ENCODE data around the gene NELFE.
A peak's percentile ranks its signal among the peaks of the same experiment; 100 is the strongest.

The NELFE gene

DNA sequence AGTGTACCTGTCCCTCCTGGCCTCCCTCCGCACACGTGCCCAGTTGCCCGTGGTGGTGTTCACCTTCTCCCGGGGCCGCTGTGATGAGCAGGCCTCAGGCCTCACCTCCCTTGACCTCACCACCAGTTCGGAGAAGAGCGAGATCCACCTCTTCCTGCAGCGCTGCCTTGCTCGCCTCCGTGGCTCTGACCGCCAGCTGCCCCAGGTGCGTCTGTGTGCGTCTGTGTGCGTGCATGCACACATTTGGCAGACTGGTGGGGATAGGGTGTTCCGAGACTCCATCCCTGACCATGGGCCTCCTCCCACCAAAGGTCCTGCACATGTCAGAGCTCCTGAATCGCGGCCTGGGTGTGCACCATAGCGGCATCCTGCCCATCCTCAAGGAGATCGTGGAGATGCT lies 5.2 kb upstream of the NELFE start:
- Histone ChIP-seq H3K4me1 (ENCODE audit: control extremely low read depth in 1 of 4, control insufficient read depth in 4 of 4, insufficient read depth in 4 of 4, low read length in 3 of 4) (peaks cover 4 to 9% (median 9%) of the 10 kb centered on the region in 4 experiments), H3K36me3 (ENCODE audit: control insufficient read depth in 4 of 4, insufficient read depth in 4 of 4, low read length in 3 of 4) (peaks cover 19 to 83% (median 73%) of the 10 kb centered on the region in 4 experiments), H3K4me3 (ENCODE audit: control insufficient read depth in 1 of 7, extremely low read depth in 1 of 7, insufficient read depth in 4 of 7, low read depth in 2 of 7, low read length in 6 of 7) (no peak overlapping the region), H3K27ac (ENCODE audit: insufficient read depth in 1 of 2, low read depth in 1 of 2, low read length in 2 of 2, poor library complexity in 1 of 2, severe bottlenecking in 2 of 2) (no peak overlapping the region), H3K9me3 (ENCODE audit: control extremely low read depth in 1 of 5, control insufficient read depth in 4 of 5, insufficient read depth in 2 of 5, low read depth in 1 of 5, low read length in 4 of 5) (no peaks in the 10 kb centered on the region), H3K27me3 (replicated peaks in 2 of 5; ENCODE audit: control insufficient read depth in 4 of 5, insufficient read depth in 5 of 5, low read length in 4 of 5) (no peaks in the 10 kb centered on the region)
- POLR2A ChIA-PET = no interaction called here
- no peak for DNase-seq
- WGBS (ENCODE audit: insufficient coverage) = 95% methylated on average over 18 of the region's 19 CpGs
- CTCF ChIA-PET = interaction anchor here (2.4 kb wide), 1 partner anchor 12 kb away, joined by 7 read pairs; no protein-coding TSS in a partner anchor

GRCh38 chr6:31961616-31962015 lies 2.8 kb upstream of the NELFE start:
- WGBS (ENCODE audit: insufficient coverage) = 100% methylated on average over 12 of the region's 12 CpGs
- ChIA-PET POLR2A (no interaction called here), CTCF (interaction anchor here (0.6 to 6.2 kb wide), 4 partner anchors 10 to 91 kb away, joined by 3 to 37 read pairs (median 4); partner anchors contain the start of gene DXO)
- no peaks in the 10 kb centered on the region for H3K9me3 ChIP-seq (ENCODE audit: control extremely low read depth in 1 of 5, control insufficient read depth in 4 of 5, insufficient read depth in 2 of 5, low read depth in 1 of 5, low read length in 4 of 5)
- peaks cover 17 to 66% (median 57%) of the 10 kb centered on the region in 4 experiments for H3K36me3 ChIP-seq (ENCODE audit: control insufficient read depth in 4 of 4, insufficient read depth in 4 of 4, low read length in 3 of 4)
- no peak overlapping the region for H3K27ac ChIP-seq (ENCODE audit: insufficient read depth in 1 of 2, low read depth in 1 of 2, low read length in 2 of 2, poor library complexity in 1 of 2, severe bottlenecking in 2 of 2)
- no peak for DNase-seq
- H3K4me1 ChIP-seq (ENCODE audit: control extremely low read depth in 1 of 4, control insufficient read depth in 4 of 4, insufficient read depth in 4 of 4, low read length in 3 of 4) = peaks cover 13 to 20% (median 18%) of the 10 kb centered on the region in 4 experiments
- no peaks in the 10 kb centered on the region for H3K27me3 ChIP-seq (replicated peaks in 2 of 5; ENCODE audit: control insufficient read depth in 4 of 5, insufficient read depth in 5 of 5, low read length in 4 of 5)
- H3K4me3 ChIP-seq (ENCODE audit: control insufficient read depth in 1 of 7, extremely low read depth in 1 of 7, insufficient read depth in 4 of 7, low read depth in 2 of 7, low read length in 6 of 7) = no peak overlapping the region

GRCh38 chr6:31958412-31958740 lies 395 bp downstream of the NELFE start:
- POLR2A ChIA-PET = interaction anchor here (0.9 to 1.8 kb wide), 3 partner anchors 12 to 220 kb away, joined by 3 to 12 read pairs (median 6); partner anchors contain the start of genes DXO and RNF5

DNA sequence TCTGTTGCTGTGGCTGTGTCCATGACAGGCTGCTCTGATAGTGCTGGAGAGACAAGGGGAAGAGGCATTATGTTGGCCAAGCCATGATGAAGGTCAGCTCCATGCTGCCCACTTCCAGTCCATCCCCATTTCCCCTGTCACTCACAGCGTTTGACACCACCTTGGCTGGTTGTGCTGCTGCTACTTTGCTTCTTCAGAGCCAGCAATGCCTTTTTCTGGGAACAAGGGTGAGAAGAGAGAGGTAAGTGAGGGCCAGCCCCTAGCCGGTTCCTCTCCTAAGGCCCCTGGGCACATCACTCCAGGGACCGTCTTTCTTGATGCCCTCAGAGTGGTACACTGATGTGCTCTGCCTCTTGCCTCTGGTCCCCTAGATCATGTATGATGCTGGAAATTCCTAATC lies 2.0 kb downstream of the NELFE start:
- POLR2A ChIA-PET = no interaction called here

More at GRCh38 chr6:31958412-31958740, 395 bp downstream of the NELFE start:
- Histone ChIP-seq H3K27ac (ENCODE audit: insufficient read depth in 1 of 2, low read depth in 1 of 2, low read length in 2 of 2, poor library complexity in 1 of 2, severe bottlenecking in 2 of 2) (peak overlapping the region; percentile 89 to 98), H3K4me1 (ENCODE audit: control extremely low read depth in 1 of 4, control insufficient read depth in 4 of 4, insufficient read depth in 4 of 4, low read length in 3 of 4) (peaks cover 13 to 20% (median 18%) of the 10 kb centered on the region in 4 experiments), H3K9me3 (ENCODE audit: control extremely low read depth in 1 of 5, control insufficient read depth in 4 of 5, insufficient read depth in 2 of 5, low read depth in 1 of 5, low read length in 4 of 5) (no peaks in the 10 kb centered on the region), H3K4me3 (ENCODE audit: control insufficient read depth in 1 of 7, extremely low read depth in 1 of 7, insufficient read depth in 4 of 7, low read depth in 2 of 7, low read length in 6 of 7) (peak overlapping the region; percentile 88 to 97 (median 96)), H3K36me3 (ENCODE audit: control insufficient read depth in 4 of 4, insufficient read depth in 4 of 4, low read length in 3 of 4) (peaks cover 22 to 67% (median 55%) of the 10 kb centered on the region in 4 experiments), H3K27me3 (replicated peaks in 2 of 5; ENCODE audit: control insufficient read depth in 4 of 5, insufficient read depth in 5 of 5, low read length in 4 of 5) (no peaks in the 10 kb centered on the region)
- CTCF ChIA-PET = interaction anchor here (1.3 to 6.2 kb wide), 3 partner anchors 8 to 221 kb away, joined by 3 to 37 read pairs (median 4); partner anchors contain the start of gene DXO
- 3% methylated on average over 8 of the region's 11 CpGs for WGBS (ENCODE audit: insufficient coverage)
- no peak for DNase-seq

DNA sequence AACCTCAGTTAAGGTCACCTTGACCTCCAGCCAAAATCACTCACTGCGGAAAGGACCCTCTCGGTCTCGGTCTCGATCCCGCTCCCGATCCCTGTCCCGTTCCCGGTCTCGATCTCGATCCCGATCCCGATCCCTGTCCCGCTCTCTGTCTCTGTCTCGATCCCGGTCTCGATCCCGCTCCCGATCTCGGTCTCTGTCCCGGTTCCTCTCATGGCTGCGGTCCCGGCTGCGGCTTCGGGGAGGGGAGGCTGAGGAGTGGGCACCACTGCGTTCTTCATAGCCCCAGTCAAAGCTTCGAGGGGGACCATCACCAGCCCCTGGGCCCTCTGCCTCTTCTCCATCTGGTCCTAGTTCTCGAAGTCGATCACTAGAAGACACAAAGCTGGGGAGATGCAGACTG lies 4.3 kb downstream of the NELFE start:
- ChIA-PET CTCF (no interaction called here), POLR2A (no interaction called here)
- DNase-seq = no peak
- peaks cover 11 to 15% (median 14%) of the 10 kb centered on the region in 4 experiments for H3K4me1 ChIP-seq (ENCODE audit: control extremely low read depth in 1 of 4, control insufficient read depth in 4 of 4, insufficient read depth in 4 of 4, low read length in 3 of 4)
- H3K27me3 ChIP-seq (replicated peaks in 2 of 5; ENCODE audit: control insufficient read depth in 4 of 5, insufficient read depth in 5 of 5, low read length in 4 of 5) = no peaks in the 10 kb centered on the region
- no peak overlapping the region for H3K27ac ChIP-seq (ENCODE audit: insufficient read depth in 1 of 2, low read depth in 1 of 2, low read length in 2 of 2, poor library complexity in 1 of 2, severe bottlenecking in 2 of 2)
- H3K4me3 ChIP-seq (ENCODE audit: control insufficient read depth in 1 of 7, extremely low read depth in 1 of 7, insufficient read depth in 4 of 7, low read depth in 2 of 7, low read length in 6 of 7) = no peak overlapping the region
- peaks cover 20 to 63% (median 44%) of the 10 kb centered on the region in 4 experiments for H3K36me3 ChIP-seq (ENCODE audit: control insufficient read depth in 4 of 4, insufficient read depth in 4 of 4, low read length in 3 of 4)
- WGBS (ENCODE audit: insufficient coverage) = over 99% methylated on average over 28 of the region's 28 CpGs
- no peaks in the 10 kb centered on the region for H3K9me3 ChIP-seq (ENCODE audit: control extremely low read depth in 1 of 5, control insufficient read depth in 4 of 5, insufficient read depth in 2 of 5, low read depth in 1 of 5, low read length in 4 of 5)

More for the DNA sequence above, 2.0 kb downstream of the NELFE start:
- H3K27me3 ChIP-seq (replicated peaks in 2 of 5; ENCODE audit: control insufficient read depth in 4 of 5, insufficient read depth in 5 of 5, low read length in 4 of 5) = no peaks in the 10 kb centered on the region
- H3K9me3 ChIP-seq (ENCODE audit: control extremely low read depth in 1 of 5, control insufficient read depth in 4 of 5, insufficient read depth in 2 of 5, low read depth in 1 of 5, low read length in 4 of 5) = no peaks in the 10 kb centered on the region
- WGBS (ENCODE audit: insufficient coverage) = 100% methylated on average over 1 of the region's 3 CpGs
- no peak for DNase-seq
- CTCF ChIA-PET = interaction anchor here (6.2 kb wide), 1 partner anchor 16 kb away, joined by 37 read pairs; the partner anchor contains the start of gene DXO
- peaks cover 22 to 67% (median 52%) of the 10 kb centered on the region in 4 experiments for H3K36me3 ChIP-seq (ENCODE audit: control insufficient read depth in 4 of 4, insufficient read depth in 4 of 4, low read length in 3 of 4)
- no peak overlapping the region for H3K27ac ChIP-seq (ENCODE audit: insufficient read depth in 1 of 2, low read depth in 1 of 2, low read length in 2 of 2, poor library complexity in 1 of 2, severe bottlenecking in 2 of 2)
- H3K4me1 ChIP-seq (ENCODE audit: control extremely low read depth in 1 of 4, control insufficient read depth in 4 of 4, insufficient read depth in 4 of 4, low read length in 3 of 4) = peaks cover 13 to 20% (median 18%) of the 10 kb centered on the region in 4 experiments
- no peak overlapping the region for H3K4me3 ChIP-seq (ENCODE audit: control insufficient read depth in 1 of 7, extremely low read depth in 1 of 7, insufficient read depth in 4 of 7, low read depth in 2 of 7, low read length in 6 of 7)

- Histone ChIP-seq H3K9me3 (ENCODE audit: control extremely low read depth in 1 of 5, control insufficient read depth in 4 of 5, insufficient read depth in 2 of 5, low read depth in 1 of 5, low read length in 4 of 5) (no peaks in the 10 kb centered on the region), H3K4me3 (ENCODE audit: control insufficient read depth in 1 of 7, extremely low read depth in 1 of 7, insufficient read depth in 4 of 7, low read depth in 2 of 7, low read length in 6 of 7) (no peak overlapping the region), H3K36me3 (ENCODE audit: control insufficient read depth in 4 of 4, insufficient read depth in 4 of 4, low read length in 3 of 4) (peaks cover 20 to 63% (median 44%) of the 10 kb centered on the region in 4 experiments), H3K4me1 (ENCODE audit: control extremely low read depth in 1 of 4, control insufficient read depth in 4 of 4, insufficient read depth in 4 of 4, low read length in 3 of 4) (peaks cover under 1 to 5% (median 3%) of the 10 kb centered on the region in 4 experiments), H3K27ac (ENCODE audit: insufficient read depth in 1 of 2, low read depth in 1 of 2, low read length in 2 of 2, poor library complexity in 1 of 2, severe bottlenecking in 2 of 2) (no peak overlapping the region), H3K27me3 (replicated peaks in 2 of 5; ENCODE audit: control insufficient read depth in 4 of 5, insufficient read depth in 5 of 5, low read length in 4 of 5) (no peaks in the 10 kb centered on the region)
- POLR2A ChIA-PET = no interaction called here
- WGBS (ENCODE audit: insufficient coverage) = 100% methylated on average over 3 of the region's 5 CpGs
- no peak for DNase-seq
- CTCF ChIA-PET = interaction anchor here (0.7 to 5.1 kb wide), 14 partner anchors 10 to 1968 kb away, joined by 3 to 24 read pairs (median 4); partner anchors contain the start of gene ATP6V1G2
Measured at GRCh38 chr6:31952890-31953289, 5.9 kb downstream of the NELFE start.

- no peaks in the 10 kb centered on the region for H3K9me3 ChIP-seq (ENCODE audit: control extremely low read depth in 1 of 5, control insufficient read depth in 4 of 5, insufficient read depth in 2 of 5, low read depth in 1 of 5, low read length in 4 of 5)
- ChIA-PET POLR2A (interaction anchor here (1.4 kb wide), 1 partner anchor 20 kb away, joined by 4 read pairs; the partner anchor contains the start of gene DXO), CTCF (interaction anchor here (0.7 to 5.1 kb wide), 18 partner anchors 9 to 1967 kb away, joined by 3 to 24 read pairs (median 4); partner anchors contain the start of gene ATP6V1G2)
- H3K27me3 ChIP-seq (replicated peaks in 2 of 5; ENCODE audit: control insufficient read depth in 4 of 5, insufficient read depth in 5 of 5, low read length in 4 of 5) = no peaks in the 10 kb centered on the region
- H3K27ac ChIP-seq (ENCODE audit: insufficient read depth in 1 of 2, low read depth in 1 of 2, low read length in 2 of 2, poor library complexity in 1 of 2, severe bottlenecking in 2 of 2) = no peak overlapping the region
- no peaks in the 10 kb centered on the region for H3K4me1 ChIP-seq (ENCODE audit: control extremely low read depth in 1 of 4, control insufficient read depth in 4 of 4, insufficient read depth in 4 of 4, low read length in 3 of 4)
- 100% methylated on average over 3 of the region's 5 CpGs for WGBS (ENCODE audit: insufficient coverage)
- H3K4me3 ChIP-seq (ENCODE audit: control insufficient read depth in 1 of 7, extremely low read depth in 1 of 7, insufficient read depth in 4 of 7, low read depth in 2 of 7, low read length in 6 of 7) = no peak overlapping the region
- peak in 2 of 3 donors; percentile 39 to 47 for DNase-seq
- H3K36me3 ChIP-seq (ENCODE audit: control insufficient read depth in 4 of 4, insufficient read depth in 4 of 4, low read length in 3 of 4) = peaks cover 20 to 63% (median 44%) of the 10 kb centered on the region in 4 experiments
Measured at GRCh38 chr6:31952140-31952805, 6.5 kb downstream of the NELFE start.

Data from common myeloid progenitor, CD34-positive (primary cell).